ENCODE measurements around the gene ABCC3.

GRCh38 chr17:50635982-50636803 is 1.5 kb downstream of the ABCC3 start:
- TF ChIP-seq TCF7L2 (IDR thresholded peaks at IDR 0.05; ENCODE audit: borderline replicate concordance, extremely low read depth, insufficient read depth, insufficient read length) (no peak), ZBTB33 (IDR thresholded peaks at IDR 0.05; ENCODE audit: extremely low read depth, insufficient replicate concordance, low read length) (no peak), CTCF (IDR thresholded peaks at IDR 0.05 in 2 of 3, conservative IDR thresholded peaks at IDR 0.05 in 1 of 3; ENCODE audit: borderline replicate concordance in 1 of 3, insufficient read depth in 1 of 3, low read depth in 2 of 3, low read length in 2 of 3) (no peak), ZFX (IDR thresholded peaks at IDR 0.05) (no peak), ZNF274 (IDR thresholded peaks at IDR 0.05; ENCODE audit: low read depth, low read length) (no peak)
